Activated CD4-positive, alpha-beta T cell treated with anti-CD3 and anti-CD28 coated beads for 36 hours (primary cell): ENCODE results near the gene ARHGAP15. TPM values are rescaled to one million over a fixed set of nuclear protein-coding genes. Genes with fewer than 3 reads are reported as not detected.

Experiments
- ATAC-seq: fragments of 200-7000 bp; cut with Tn5 transposase; one replicate; pipeline ENCODE4 v1.10.0; 2021; ENCODE audit warnings: mild to moderate bottlenecking, moderate library complexity
- CTCF ChIA-PET: fragments of 350-600 bp; sonication (Branson Sonifier 250); formaldehyde crosslinking; loops from one replicate; lab custom pipeline; 2021; ENCODE audit warnings: antibody characterized with exemption; lab: Charles Lee
- POLR2A ChIA-PET: fragments of 350-600 bp; sonication (Branson Sonifier 250); formaldehyde crosslinking; loops from one replicate; lab custom pipeline; 2021; ENCODE audit warnings: antibody characterized with exemption, inconsistent platforms; lab: Charles Lee
- DNase-seq: peaks from one replicate; pipeline ENCODE4 v3.0.0-alpha.2; 2020
- H3K27ac Mint-ChIP-seq: one replicate; pipeline ENCODE4 v1.8.0; 2021; ENCODE audit warnings: mixed read lengths
- H3K27me3 Mint-ChIP-seq: one replicate; pipeline ENCODE4 v1.8.0; 2021; ENCODE audit warnings: mixed read lengths
- H3K36me3 Mint-ChIP-seq: one replicate; pipeline ENCODE4 v1.8.0; 2021; ENCODE audit warnings: low read depth, mixed read lengths
- H3K4me1 Mint-ChIP-seq: one replicate; pipeline ENCODE4 v1.8.0; 2021; ENCODE audit warnings: mixed read lengths
- H3K4me3 Mint-ChIP-seq: one replicate; pipeline ENCODE4 v1.8.0; 2021; ENCODE audit warnings: mild to moderate bottlenecking, moderate library complexity, mixed read lengths
- H3K9me3 Mint-ChIP-seq: one replicate; pipeline ENCODE4 v1.8.0; 2021; ENCODE audit warnings: low read depth, mixed read lengths
- intact Hi-C, 2 experiments: fragments of 100-400 bp; cut with DNase I in 1 of 2; cut with micrococcal nuclease in 1 of 2; formaldehyde crosslinking; loops; one replicate each; pipeline versions ENCODE4 v1.14.2 to v1.15.1; 2022 to 2024; cut with DNase I, micrococcal nuclease
- total RNA-seq, 2 experiments: library from RNA; stranded (reverse); gene quantifications; one replicate each; pipeline ENCODE4 v1.2.3, GENCODE V29; 2021

The ARHGAP15 gene
- total RNA-seq, 2 experiments from 2014 or later: 62.6 to 64.3 TPM

DNA sequence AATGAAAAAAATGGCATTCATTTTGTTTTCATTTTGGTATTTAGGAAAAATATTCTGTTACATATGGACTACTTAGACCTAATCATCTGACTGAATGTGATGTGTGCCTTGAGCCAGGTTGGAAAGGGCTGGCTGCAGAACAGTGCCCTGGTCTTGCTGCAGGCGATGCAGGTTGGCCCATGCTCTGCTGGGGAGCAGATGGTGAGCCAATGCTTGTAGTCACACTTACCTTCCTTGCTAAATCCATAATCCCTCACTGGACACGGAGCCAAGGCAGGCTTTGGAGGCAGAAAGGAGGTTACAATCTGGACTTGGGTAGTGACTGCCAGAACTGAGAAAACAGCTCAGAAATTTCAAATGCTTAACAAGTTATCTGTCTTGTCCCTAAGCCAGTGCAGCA lies 228.7 kb downstream of the ARHGAP15 start:
- DNase-seq (no peak), ATAC-seq (no peak)
- ChIA-PET CTCF (interaction anchor here (1.4 kb wide), 1 partner anchor 11 kb away, joined by 4 read pairs; no protein-coding TSS in a partner anchor), POLR2A (no interaction called here)
- H3K4me1 Mint-ChIP-seq: peaks cover 14% of the 10 kb centered on the region
- intact Hi-C loops: no loop called here
- H3K27me3 Mint-ChIP-seq: no peaks in the 10 kb centered on the region
- no peak overlapping the region for H3K27ac Mint-ChIP-seq
- H3K9me3 Mint-ChIP-seq: no peaks in the 10 kb centered on the region
- no peak overlapping the region for H3K4me3 Mint-ChIP-seq
- peaks cover 14% of the 10 kb centered on the region for H3K36me3 Mint-ChIP-seq

DNA sequence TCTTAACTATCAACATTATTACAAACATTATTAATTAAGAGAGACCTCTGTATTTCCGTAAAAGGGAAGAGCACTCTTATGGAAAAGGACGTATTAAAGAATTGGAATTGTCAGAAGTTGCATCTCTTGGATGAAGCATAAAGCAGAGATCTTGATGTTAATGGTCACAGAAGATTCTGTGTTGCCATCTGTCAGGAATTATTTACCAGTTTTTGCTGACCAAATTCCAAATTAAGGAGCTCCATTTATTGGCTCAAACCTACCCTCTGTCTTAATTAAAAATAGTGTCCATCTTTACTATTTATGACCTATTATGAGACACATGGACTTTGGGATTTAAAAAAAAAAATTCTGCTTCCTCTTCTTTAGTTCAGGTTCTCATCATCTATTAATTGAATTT lies 232.1 kb downstream of the ARHGAP15 start:
- H3K4me1 Mint-ChIP-seq: peaks cover 10% of the 10 kb centered on the region
- peaks cover 18% of the 10 kb centered on the region for H3K36me3 Mint-ChIP-seq
- intact Hi-C loops: no loop called here
- H3K27ac Mint-ChIP-seq: no peak overlapping the region
- H3K4me3 Mint-ChIP-seq: no peak overlapping the region
- H3K27me3 Mint-ChIP-seq: no peaks in the 10 kb centered on the region
- no peaks in the 10 kb centered on the region for H3K9me3 Mint-ChIP-seq
- POLR2A ChIA-PET: no interaction called here
- DNase-seq (no peak), ATAC-seq (no peak)
- CTCF ChIA-PET: no interaction called here

DNA sequence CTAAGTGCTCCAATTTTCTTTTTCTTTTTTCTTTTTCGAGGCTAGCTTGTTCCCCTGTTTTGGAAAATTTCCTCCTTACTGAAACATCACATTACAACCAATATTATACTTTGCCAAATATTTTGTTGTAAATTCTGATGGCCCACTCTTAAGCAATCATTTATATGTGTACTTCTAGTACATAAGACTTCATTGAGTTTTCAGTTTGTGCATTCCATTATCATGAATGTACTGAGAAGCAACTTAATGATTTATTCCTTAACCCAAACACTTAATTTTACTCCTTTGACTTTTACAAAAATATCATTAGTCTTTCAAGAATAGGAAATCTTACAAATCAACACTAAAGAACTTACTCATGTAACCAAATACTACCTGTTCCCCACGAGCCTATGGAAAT lies 242.4 kb downstream of the ARHGAP15 start:
- peaks cover 13% of the 10 kb centered on the region for H3K4me1 Mint-ChIP-seq
- intact Hi-C loops: no loop called here
- POLR2A ChIA-PET: no interaction called here

DNA sequence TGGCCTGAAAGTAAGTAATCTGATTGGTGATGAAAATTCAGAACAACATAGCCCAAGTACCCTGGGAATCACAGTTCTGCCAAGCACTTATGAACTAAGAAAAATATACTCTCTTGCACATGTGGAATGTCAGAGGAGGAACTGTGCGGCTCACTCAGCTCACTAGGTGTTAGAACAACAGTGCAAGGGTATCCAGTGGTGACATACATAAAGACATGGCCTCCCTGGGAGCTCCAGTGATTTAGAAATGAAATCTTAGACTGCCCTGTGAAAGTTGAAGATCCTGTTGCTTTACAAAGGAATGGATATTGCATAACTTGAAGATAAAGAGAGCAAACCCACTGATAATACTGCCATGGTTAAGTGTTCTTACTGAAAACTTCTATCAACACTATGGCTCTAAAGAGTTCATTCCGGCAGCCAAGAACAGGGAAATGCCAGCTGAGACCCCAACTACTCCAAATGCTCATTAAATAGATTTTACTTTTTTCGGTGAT lies 246.2 kb downstream of the ARHGAP15 start:
- no peak for DNase-seq
- no peak for ATAC-seq
- CTCF ChIA-PET: interaction anchor here (0.6 to 0.7 kb wide), 2 partner anchors 92 to 265 kb away, joined by 3 to 5 read pairs; no protein-coding TSS in a partner anchor
- peaks cover 5% of the 10 kb centered on the region for H3K4me1 Mint-ChIP-seq
- intact Hi-C loops: no loop called here
- no peaks in the 10 kb centered on the region for H3K27me3 Mint-ChIP-seq
- no peaks in the 10 kb centered on the region for H3K36me3 Mint-ChIP-seq
- no peak overlapping the region for H3K4me3 Mint-ChIP-seq
- H3K9me3 Mint-ChIP-seq: no peaks in the 10 kb centered on the region
- no peak overlapping the region for H3K27ac Mint-ChIP-seq
- POLR2A ChIA-PET: no interaction called here

More for the DNA sequence above, 242.4 kb downstream of the ARHGAP15 start:
- ATAC-seq (no peak), DNase-seq (no peak)
- H3K4me3 Mint-ChIP-seq: no peak overlapping the region
- H3K27me3 Mint-ChIP-seq: no peaks in the 10 kb centered on the region
- CTCF ChIA-PET: interaction anchor here (1.0 kb wide), 1 partner anchor 22 kb away, joined by 3 read pairs; no protein-coding TSS in a partner anchor
- H3K27ac Mint-ChIP-seq: no peak overlapping the region
- no peaks in the 10 kb centered on the region for H3K9me3 Mint-ChIP-seq
- H3K36me3 Mint-ChIP-seq: no peaks in the 10 kb centered on the region

DNA sequence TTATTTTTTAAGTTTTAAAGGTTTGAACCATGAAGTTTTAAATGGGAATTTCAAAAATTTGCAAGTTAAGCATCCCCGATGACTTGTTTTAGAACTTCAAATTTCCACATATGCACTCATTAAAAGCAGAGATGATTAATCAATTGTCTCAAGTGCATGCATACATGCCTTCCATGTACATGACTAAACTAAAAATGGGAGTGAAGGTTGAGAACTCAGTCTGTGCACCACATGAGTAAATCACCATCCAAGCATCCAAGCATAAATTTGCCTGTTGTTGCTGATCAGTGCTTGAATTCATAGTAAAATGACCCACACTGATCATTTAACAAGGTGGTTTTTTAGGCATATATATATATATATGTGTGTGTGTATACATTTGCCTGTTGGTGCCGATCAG lies 249.8 kb downstream of the ARHGAP15 start:
- CTCF ChIA-PET: no interaction called here
- POLR2A ChIA-PET: no interaction called here
- intact Hi-C loops: no loop called here
- Mint-ChIP-seq H3K27me3 (no peaks in the 10 kb centered on the region), H3K27ac (no peak overlapping the region), H3K4me1 (peaks cover 8% of the 10 kb centered on the region), H3K4me3 (no peak overlapping the region), H3K36me3 (no peaks in the 10 kb centered on the region), H3K9me3 (no peaks in the 10 kb centered on the region)
- no peak for ATAC-seq
- no peak for DNase-seq

DNA sequence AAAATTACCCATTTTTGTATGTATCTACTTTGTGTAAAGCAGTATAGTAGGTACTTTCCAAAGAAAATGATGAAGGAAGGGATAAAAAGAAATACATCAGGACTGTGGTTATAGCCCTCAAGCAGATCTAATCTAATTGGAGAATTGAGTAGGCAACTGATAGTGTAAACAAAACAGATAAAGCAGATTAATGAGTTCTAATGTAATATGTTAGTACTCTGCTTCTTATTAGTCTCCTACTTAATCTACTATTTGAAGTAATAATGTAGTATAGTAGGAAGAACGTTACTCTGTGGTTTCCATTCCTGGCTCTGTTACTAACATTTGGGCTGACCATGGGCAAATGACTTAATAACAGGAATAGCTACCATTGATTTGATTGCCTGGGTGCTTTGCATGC lies 250.7 kb downstream of the ARHGAP15 start:
- no peaks in the 10 kb centered on the region for H3K36me3 Mint-ChIP-seq
- H3K27me3 Mint-ChIP-seq: no peaks in the 10 kb centered on the region
- no peak overlapping the region for H3K27ac Mint-ChIP-seq
- intact Hi-C loops: no loop called here
- ATAC-seq: no peak
- no peak for DNase-seq
- peaks cover 8% of the 10 kb centered on the region for H3K4me1 Mint-ChIP-seq
- CTCF ChIA-PET: no interaction called here
- POLR2A ChIA-PET: no interaction called here
- no peak overlapping the region for H3K4me3 Mint-ChIP-seq
- H3K9me3 Mint-ChIP-seq: no peaks in the 10 kb centered on the region

DNA sequence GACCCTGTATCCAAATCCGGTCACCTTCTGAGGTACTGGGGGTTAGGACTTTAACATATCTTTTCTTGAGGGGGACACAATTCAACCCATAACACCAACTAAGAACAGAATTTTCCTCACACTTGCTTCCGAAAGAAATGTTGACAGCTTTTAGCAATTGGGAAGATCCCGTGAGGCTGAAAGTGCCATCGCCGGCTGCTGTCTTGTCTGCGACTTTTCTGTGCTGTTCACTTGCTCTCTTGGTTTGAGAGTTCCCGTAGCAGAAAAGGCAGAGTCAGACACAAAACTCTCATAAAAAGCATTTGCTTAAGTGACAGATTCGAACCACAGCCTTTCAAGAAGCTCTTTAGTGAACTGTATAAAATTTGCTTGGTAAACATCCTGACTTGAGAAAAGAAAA lies 253.4 kb downstream of the ARHGAP15 start:
- H3K4me3 Mint-ChIP-seq: no peak overlapping the region
- ChIA-PET POLR2A (no interaction called here), CTCF (no interaction called here)
- ATAC-seq (no peak), DNase-seq (no peak)
- no peaks in the 10 kb centered on the region for H3K9me3 Mint-ChIP-seq
- no peak overlapping the region for H3K27ac Mint-ChIP-seq
- no peaks in the 10 kb centered on the region for H3K27me3 Mint-ChIP-seq
- no peaks in the 10 kb centered on the region for H3K36me3 Mint-ChIP-seq
- intact Hi-C loops: no loop called here
- peaks cover 3% of the 10 kb centered on the region for H3K4me1 Mint-ChIP-seq

DNA sequence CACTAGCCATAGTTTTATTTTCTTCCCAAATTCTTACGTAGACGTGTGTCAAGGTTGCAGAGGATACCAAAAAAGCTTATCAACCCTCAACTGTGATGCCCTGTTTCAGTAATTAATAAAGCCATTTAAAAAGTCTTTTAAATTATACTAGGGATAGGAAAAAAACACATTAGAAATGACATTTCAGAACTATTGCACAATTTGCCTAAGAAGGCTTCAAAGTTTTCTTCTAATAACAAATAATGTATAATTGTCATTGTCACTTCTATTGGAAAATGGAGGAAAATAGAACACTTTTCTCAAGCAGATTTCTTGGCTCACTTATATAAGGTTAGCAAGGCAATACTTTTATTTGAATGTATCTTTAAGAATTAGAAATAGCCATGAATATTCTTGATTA lies 253.8 kb downstream of the ARHGAP15 start:
- no peak overlapping the region for H3K27ac Mint-ChIP-seq
- H3K4me3 Mint-ChIP-seq: no peak overlapping the region
- ChIA-PET CTCF (no interaction called here), POLR2A (no interaction called here)
- H3K9me3 Mint-ChIP-seq: no peaks in the 10 kb centered on the region
- DNase-seq (no peak), ATAC-seq (no peak)
- intact Hi-C loops: no loop called here
- peaks cover 3% of the 10 kb centered on the region for H3K4me1 Mint-ChIP-seq
- H3K36me3 Mint-ChIP-seq: no peaks in the 10 kb centered on the region
- H3K27me3 Mint-ChIP-seq: no peaks in the 10 kb centered on the region

DNA sequence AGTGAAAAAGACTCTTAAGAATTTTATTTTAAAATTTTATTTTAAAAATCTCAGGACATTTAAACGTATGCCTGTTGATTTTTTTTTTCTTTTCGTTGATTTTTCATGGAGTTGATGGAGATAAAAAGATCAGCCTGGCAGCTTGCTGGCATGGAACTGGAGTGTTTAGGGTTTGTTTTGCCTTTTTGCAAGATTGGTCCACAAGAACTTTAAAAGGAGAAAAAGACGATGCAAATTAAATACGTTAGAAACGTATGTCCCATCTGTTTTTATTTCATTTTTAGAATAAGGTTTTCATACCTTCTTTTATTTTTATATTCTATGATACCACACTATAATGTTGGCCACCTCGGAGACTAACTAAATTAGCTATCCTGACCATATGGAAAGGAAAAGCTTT lies 254.9 kb downstream of the ARHGAP15 start:
- intact Hi-C loops: no loop called here
- ATAC-seq (no peak), DNase-seq (no peak)
- Mint-ChIP-seq H3K27me3 (no peaks in the 10 kb centered on the region), H3K27ac (no peak overlapping the region), H3K9me3 (no peaks in the 10 kb centered on the region), H3K4me1 (peaks cover 3% of the 10 kb centered on the region), H3K4me3 (no peak overlapping the region), H3K36me3 (peaks cover under 1% of the 10 kb centered on the region)
- ChIA-PET POLR2A (no interaction called here), CTCF (no interaction called here)

DNA sequence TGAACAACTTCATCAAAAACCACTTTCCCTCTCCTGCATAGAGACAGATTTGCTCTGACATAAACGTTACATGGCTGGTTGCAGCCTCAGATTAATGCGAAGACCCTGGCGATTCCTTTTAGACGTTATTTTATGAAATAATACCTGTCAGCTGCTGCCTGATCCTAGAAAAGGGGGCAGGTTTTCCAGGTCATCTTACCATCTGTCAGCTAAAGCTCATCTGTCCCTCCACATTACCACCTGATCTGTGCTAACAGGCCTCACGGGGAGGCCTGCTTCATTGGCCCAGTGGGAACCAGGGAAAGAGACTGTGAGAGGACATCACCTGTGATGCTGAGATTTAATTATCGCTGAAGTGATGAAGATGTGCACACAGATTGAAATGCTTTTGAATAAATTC lies 261.0 kb downstream of the ARHGAP15 start:
- ATAC-seq: no peak
- peaks cover 12% of the 10 kb centered on the region for H3K36me3 Mint-ChIP-seq
- H3K27ac Mint-ChIP-seq: no peak overlapping the region
- intact Hi-C loops: no loop called here
- POLR2A ChIA-PET: interaction anchor here (0.7 kb wide), 1 partner anchor 1698 kb away, joined by 4 read pairs; no protein-coding TSS in a partner anchor
- peaks cover 19% of the 10 kb centered on the region for H3K4me1 Mint-ChIP-seq
- CTCF ChIA-PET: interaction anchor here (1.1 kb wide), 1 partner anchor 81 kb away, joined by 4 read pairs; no protein-coding TSS in a partner anchor
- no peaks in the 10 kb centered on the region for H3K27me3 Mint-ChIP-seq
- DNase-seq: no peak
- H3K4me3 Mint-ChIP-seq: no peak overlapping the region
- H3K9me3 Mint-ChIP-seq: no peaks in the 10 kb centered on the region

DNA sequence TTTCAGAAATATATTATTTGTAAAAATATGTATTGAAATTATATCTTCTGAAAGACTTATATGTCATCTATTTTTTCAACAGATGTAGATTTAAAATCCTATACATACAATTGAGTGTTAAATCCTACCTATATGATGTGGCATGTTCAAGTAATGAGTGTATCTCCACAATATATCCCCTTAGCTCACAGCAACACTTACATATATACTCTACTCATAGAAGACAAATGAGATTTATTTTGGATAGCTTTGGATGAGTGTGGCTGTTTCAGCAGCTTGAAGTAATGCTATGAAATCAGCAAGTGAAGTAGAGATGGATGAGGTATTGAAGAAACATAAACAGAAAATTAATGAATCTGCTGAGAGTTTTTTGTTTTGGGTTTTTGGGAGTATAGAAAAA lies 263.1 kb downstream of the ARHGAP15 start:
- Mint-ChIP-seq H3K9me3 (no peaks in the 10 kb centered on the region), H3K36me3 (peaks cover 22% of the 10 kb centered on the region), H3K4me1 (peaks cover 33% of the 10 kb centered on the region), H3K4me3 (no peak overlapping the region), H3K27ac (no peak overlapping the region), H3K27me3 (no peaks in the 10 kb centered on the region)
- intact Hi-C loops: no loop called here
- DNase-seq (no peak), ATAC-seq (peak; percentile 73)
- POLR2A ChIA-PET: no interaction called here
- CTCF ChIA-PET: interaction anchor here (0.6 kb wide), 2 partner anchors 16 to 57 kb away, joined by 3 read pairs; no protein-coding TSS in a partner anchor

DNA sequence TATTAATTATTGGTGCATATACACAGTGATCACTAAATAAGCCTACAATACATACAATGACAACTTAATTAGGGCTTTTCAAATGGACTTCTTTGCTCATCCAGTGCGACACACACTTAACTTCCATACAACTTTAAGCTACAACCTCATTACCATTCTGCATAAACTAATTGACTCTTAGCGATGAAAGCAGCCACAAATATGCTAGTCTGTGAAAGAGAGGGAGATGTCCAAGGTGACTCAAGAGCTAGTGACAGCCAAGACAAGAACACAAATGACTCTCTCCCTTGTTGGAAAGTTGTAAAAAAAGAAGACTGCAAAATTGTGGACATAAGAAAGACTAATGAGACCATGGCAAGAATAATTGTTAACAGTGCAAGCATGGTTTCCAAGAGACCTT lies 264.8 kb downstream of the ARHGAP15 start:
- no peaks in the 10 kb centered on the region for H3K27me3 Mint-ChIP-seq
- ChIA-PET POLR2A (interaction anchor here (0.6 kb wide), 1 partner anchor 163 kb away, joined by 3 read pairs; no protein-coding TSS in a partner anchor), CTCF (no interaction called here)
- ATAC-seq (no peak), DNase-seq (no peak)
- intact Hi-C loops: no loop called here
- H3K4me3 Mint-ChIP-seq: no peak overlapping the region
- no peak overlapping the region for H3K27ac Mint-ChIP-seq
- no peaks in the 10 kb centered on the region for H3K9me3 Mint-ChIP-seq
- peaks cover 49% of the 10 kb centered on the region for H3K4me1 Mint-ChIP-seq
- peaks cover 22% of the 10 kb centered on the region for H3K36me3 Mint-ChIP-seq
